T-cell (primary cell): ENCODE data around the gene ITGB3BP. TPM values are rescaled to one million over a fixed set of nuclear protein-coding genes. Genes with fewer than 3 reads are reported as not detected.

Experiments used
- ATAC-seq, 4 experiments: fragments of 200-7000 bp in 3 of 4; fragments of 150-1000 bp in 1 of 4; cut with Tn5 transposase; replicated peaks in 1 of 4; 1 replicate in 3 of 4; 2 replicates in 1 of 4; pipeline ENCODE4 v1.10.0; 2021; ENCODE audit warnings: moderate library complexity in 3 of 4, mild to moderate bottlenecking in 2 of 4, moderate number of reproducible peaks in 1 of 4
- CTCF ChIA-PET, 2 donors: fragments of 300-600 bp; sonication (Branson Sonifier 250); formaldehyde crosslinking; loops; one replicate each; lab custom pipeline; 2022; ENCODE audit warnings: antibody characterized with exemption in 2 of 2; lab: Charles Lee
- POLR2A ChIA-PET, 2 donors: fragments of 300-600 bp; sonication (Branson Sonifier 250); formaldehyde crosslinking; loops; one replicate each; lab custom pipeline; 2022; ENCODE audit warnings: antibody characterized with exemption in 2 of 2; lab: Charles Lee
- DNase-seq, 35 experiments: peaks; one replicate each; pipeline versions ENCODE4 v3.0.0 to v3.0.0-alpha.2; 2013 to 2023
- H3K27ac ChIP-seq: one replicate; pipeline ENCODE4 v1.5.1; 2013; ENCODE audit warnings: low read length
- H3K27me3 ChIP-seq, 2 experiments: replicated peaks in 1 of 2; 1 replicate in 1 of 2; 2 replicates in 1 of 2; pipeline versions ENCODE4 v1.6.1 to v1.7.0; 2013; ENCODE audit warnings: low read length in 1 of 2, mixed read lengths in 1 of 2; ENCODE audit not compliant: control insufficient read depth in 2 of 2, insufficient read depth in 2 of 2; ENCODE audit errors: extremely low read depth in 1 of 2
- H3K36me3 ChIP-seq, 2 donors: 1 replicate in 1 of 2; 2 replicates in 1 of 2; pipeline versions ENCODE4 v1.6.1 to v1.7.0; 2013; ENCODE audit warnings: low read length in 1 of 2; ENCODE audit not compliant: control insufficient read depth in 2 of 2, insufficient read depth in 1 of 2; ENCODE audit errors: extremely low read depth in 1 of 2
- H3K4me1 ChIP-seq, 2 experiments: 1 replicate in 1 of 2; 2 replicates in 1 of 2; pipeline versions ENCODE4 v1.6.1 to v1.7.0; 2013; ENCODE audit warnings: low read length in 2 of 2, mixed read lengths in 1 of 2; ENCODE audit not compliant: insufficient read depth in 2 of 2, control insufficient read depth in 1 of 2; ENCODE audit errors: extremely low read depth in 1 of 2
- H3K4me3 ChIP-seq, 2 donors: 1 replicate in 1 of 2; 2 replicates in 1 of 2; pipeline versions ENCODE4 v1.5.1 to v1.7.0; 2013; ENCODE audit warnings: mild to moderate bottlenecking in 2 of 2, low read length in 1 of 2, moderate library complexity in 1 of 2; ENCODE audit not compliant: control insufficient read depth in 1 of 2; ENCODE audit errors: extremely low read depth in 1 of 2
- H3K9me3 ChIP-seq: 2 replicates; pipeline ENCODE4 v1.7.0; 2013
- H3K27ac Mint-ChIP-seq, 2 donors: one replicate each; pipeline ENCODE4 v1.8.0; 2020 to 2021; ENCODE audit warnings: mild to moderate bottlenecking in 2 of 2, mixed read lengths in 2 of 2
- H3K27me3 Mint-ChIP-seq, 2 donors: one replicate each; pipeline ENCODE4 v1.8.0; 2021 to 2022; ENCODE audit warnings: mixed read lengths in 2 of 2
- H3K36me3 Mint-ChIP-seq: one replicate; pipeline ENCODE4 v1.8.0; 2021; ENCODE audit warnings: mixed read lengths
- H3K4me1 Mint-ChIP-seq, 3 donors: one replicate each; pipeline ENCODE4 v1.8.0; 2020 to 2022; ENCODE audit warnings: mixed read lengths in 3 of 3, mild to moderate bottlenecking in 1 of 3
- H3K4me3 Mint-ChIP-seq, 3 donors: one replicate each; pipeline ENCODE4 v1.8.0; 2020 to 2022; ENCODE audit warnings: mild to moderate bottlenecking in 3 of 3, mixed read lengths in 3 of 3, moderate library complexity in 3 of 3
- H3K9me3 Mint-ChIP-seq, 3 donors: one replicate each; pipeline ENCODE4 v1.8.0; 2020 to 2022; ENCODE audit warnings: mixed read lengths in 3 of 3
- WGBS: methylation state at CpG from one replicate; pipeline ENCODE4 v1.1.5; 2013; ENCODE audit warnings: missing lambda C conversion rate; ENCODE audit not compliant: insufficient coverage; 5-methylcytosine and 5-hydroxymethylcytosine counted together
- total RNA-seq, 35 experiments: library from RNA in 6 of 35; stranded (reverse) in 6 of 35; fragments of 120-200 nt in 1 of 35; gene quantifications; one replicate each; pipeline versions ENCODE4 v1.2.1 to v1.2.4 and lab custom pipeline; 2013 to 2026

ITGB3BP gene
- total RNA-seq, 5 donors from 2014 or later (not counting 1 experiment from before 2014, with no cell fraction given): 16.6 to 27.3 (median 22.5) TPM

GRCh38 chr1:63557365-63557987 is 34.5 kb upstream of the ITGB3BP start:
- no peak overlapping the region for H3K27ac Mint-ChIP-seq
- no peak overlapping the region for H3K27ac ChIP-seq
- no CpG with 5 or more reads among the region's 6 CpGs for WGBS
- H3K4me3 Mint-ChIP-seq: no peak overlapping the region
- DNase-seq: peak in 3 of 35 experiments; percentile 2 to 19 (median 5)
- H3K36me3 ChIP-seq: peaks cover 0 to 5% of the 10 kb centered on the region in 2 donors
- no peak for ATAC-seq
- H3K4me1 Mint-ChIP-seq: peaks cover 0 to 2% (median 1%) of the 10 kb centered on the region in 3 donors
- H3K4me3 ChIP-seq: no peak overlapping the region
- no peaks in the 10 kb centered on the region for H3K9me3 Mint-ChIP-seq
- peaks cover 23% of the 10 kb centered on the region for H3K36me3 Mint-ChIP-seq
- ChIA-PET POLR2A (no interaction called here), CTCF (interaction anchor here in 1 of 2 donors (0.6 to 0.7 kb wide), 6 partner anchors 19 to 1239 kb away, joined by 3 to 5 read pairs (median 4); no protein-coding TSS in a partner anchor)
- H3K27me3 Mint-ChIP-seq: no peaks in the 10 kb centered on the region
- no peaks in the 10 kb centered on the region for H3K9me3 ChIP-seq
- no peaks in the 10 kb centered on the region for H3K27me3 ChIP-seq
- no peaks in the 10 kb centered on the region for H3K4me1 ChIP-seq

DNA sequence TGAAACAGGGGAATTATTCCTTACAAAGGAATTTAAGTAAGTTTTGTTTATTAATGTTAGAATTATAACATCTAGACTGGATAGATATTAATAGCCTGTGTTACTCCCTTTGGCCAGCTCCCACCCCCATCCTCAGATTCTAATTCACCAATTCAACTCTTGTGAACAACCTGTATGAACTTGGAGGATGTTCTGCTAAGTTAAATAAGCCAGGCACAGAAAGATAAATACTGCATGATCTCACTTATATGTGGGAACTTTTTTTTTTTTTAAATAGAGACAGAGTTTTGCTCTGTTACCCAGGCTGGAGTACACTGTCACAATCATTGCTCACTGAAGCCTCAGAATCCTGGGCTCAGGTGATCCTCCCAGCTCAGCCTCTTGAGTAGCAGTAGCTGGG is 32.5 kb upstream of the ITGB3BP start:
- no peak overlapping the region for H3K4me3 ChIP-seq
- H3K4me3 Mint-ChIP-seq: no peak overlapping the region
- H3K9me3 Mint-ChIP-seq: no peaks in the 10 kb centered on the region
- no peaks in the 10 kb centered on the region for H3K4me1 ChIP-seq
- ChIA-PET CTCF (interaction anchor here in 1 of 2 donors (0.6 to 0.7 kb wide), 3 partner anchors 11 to 666 kb away, joined by 3 to 5 read pairs (median 4); no protein-coding TSS in a partner anchor), POLR2A (no interaction called here)
- DNase-seq (no peak), ATAC-seq (no peak)
- no peaks in the 10 kb centered on the region for H3K9me3 ChIP-seq
- H3K27ac ChIP-seq: no peak overlapping the region
- no peaks in the 10 kb centered on the region for H3K27me3 ChIP-seq
- H3K36me3 ChIP-seq: peaks cover 0 to 5% of the 10 kb centered on the region in 2 donors
- H3K4me1 Mint-ChIP-seq: peaks cover 0 to 2% (median 1%) of the 10 kb centered on the region in 3 donors
- peaks cover 18% of the 10 kb centered on the region for H3K36me3 Mint-ChIP-seq
- H3K27me3 Mint-ChIP-seq: no peaks in the 10 kb centered on the region
- H3K27ac Mint-ChIP-seq: no peak overlapping the region

DNA sequence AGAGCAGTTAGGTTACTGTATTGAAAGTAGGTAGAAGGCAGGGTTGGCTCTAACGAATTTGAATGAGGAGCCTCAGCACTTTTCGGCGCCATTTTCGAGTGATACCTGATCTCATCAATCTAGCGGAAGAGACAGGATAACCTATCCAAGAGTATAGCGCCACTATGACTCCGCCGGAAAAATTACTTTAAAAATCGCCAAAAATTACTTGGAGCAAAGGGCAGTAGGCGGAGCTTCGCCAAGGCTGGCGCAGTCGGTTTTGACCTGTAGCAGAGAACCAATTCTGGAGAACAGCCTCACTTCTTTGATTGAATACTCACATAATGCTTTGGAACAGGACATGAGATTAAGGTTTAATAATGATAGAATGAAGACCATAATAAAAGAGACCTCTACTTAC is 25.9 kb upstream of the ITGB3BP start:
- 95% methylated on average over 8 of the region's 13 CpGs for WGBS
- no peaks in the 10 kb centered on the region for H3K27me3 ChIP-seq
- peaks cover 30% of the 10 kb centered on the region for H3K36me3 Mint-ChIP-seq
- H3K4me3 ChIP-seq: no peak overlapping the region
- no peak for DNase-seq
- H3K4me1 ChIP-seq: no peaks in the 10 kb centered on the region
- ChIA-PET CTCF (no interaction called here), POLR2A (no interaction called here)
- H3K4me1 Mint-ChIP-seq: no peaks in the 10 kb centered on the region
- H3K36me3 ChIP-seq: peaks cover 0 to 5% of the 10 kb centered on the region in 2 donors
- H3K27ac Mint-ChIP-seq: no peak overlapping the region
- H3K27me3 Mint-ChIP-seq: no peaks in the 10 kb centered on the region
- no peaks in the 10 kb centered on the region for H3K9me3 Mint-ChIP-seq
- no peak overlapping the region for H3K4me3 Mint-ChIP-seq
- no peak overlapping the region for H3K27ac ChIP-seq
- no peak for ATAC-seq
- no peaks in the 10 kb centered on the region for H3K9me3 ChIP-seq

- no peaks in the 10 kb centered on the region for H3K27me3 ChIP-seq
- H3K4me3 ChIP-seq: no peak overlapping the region
- no peak overlapping the region for H3K4me3 Mint-ChIP-seq
- no peak for ATAC-seq
- H3K27me3 Mint-ChIP-seq: no peaks in the 10 kb centered on the region
- H3K36me3 Mint-ChIP-seq: peaks cover 30% of the 10 kb centered on the region
- no peaks in the 10 kb centered on the region for H3K4me1 Mint-ChIP-seq
- H3K36me3 ChIP-seq: peaks cover 0 to 5% of the 10 kb centered on the region in 2 donors
- CTCF ChIA-PET: no interaction called here
- no peak overlapping the region for H3K27ac Mint-ChIP-seq
- no peaks in the 10 kb centered on the region for H3K9me3 ChIP-seq
- no peak overlapping the region for H3K27ac ChIP-seq
- no CpG with 5 or more reads among the region's 2 CpGs for WGBS
- no peak for DNase-seq
- H3K9me3 Mint-ChIP-seq: no peaks in the 10 kb centered on the region
- POLR2A ChIA-PET: no interaction called here
- H3K4me1 ChIP-seq: no peaks in the 10 kb centered on the region
Measured at GRCh38 chr1:63548303-63548702, 25.3 kb upstream of the ITGB3BP start.

GRCh38 chr1:63547621-63548294 is 24.7 kb upstream of the ITGB3BP start:
- no peaks in the 10 kb centered on the region for H3K4me1 Mint-ChIP-seq
- ChIA-PET CTCF (no interaction called here), POLR2A (no interaction called here)
- Histone ChIP-seq H3K36me3 (peaks cover 0 to 5% of the 10 kb centered on the region in 2 donors), H3K4me3 (no peak overlapping the region), H3K27ac (no peak overlapping the region), H3K27me3 (no peaks in the 10 kb centered on the region), H3K9me3 (no peaks in the 10 kb centered on the region), H3K4me1 (no peaks in the 10 kb centered on the region)
- ATAC-seq (no peak), DNase-seq (no peak)
- H3K27ac Mint-ChIP-seq: no peak overlapping the region
- no peaks in the 10 kb centered on the region for H3K27me3 Mint-ChIP-seq
- H3K4me3 Mint-ChIP-seq: no peak overlapping the region
- WGBS: 100% methylated on average over 1 of the region's 2 CpGs
- H3K36me3 Mint-ChIP-seq: peaks cover 32% of the 10 kb centered on the region
- no peaks in the 10 kb centered on the region for H3K9me3 Mint-ChIP-seq

GRCh38 chr1:63545780-63546179 is 22.8 kb upstream of the ITGB3BP start:
- Mint-ChIP-seq H3K4me3 (no peak overlapping the region), H3K4me1 (no peaks in the 10 kb centered on the region), H3K9me3 (no peaks in the 10 kb centered on the region), H3K27me3 (no peaks in the 10 kb centered on the region), H3K27ac (no peak overlapping the region), H3K36me3 (peaks cover 33% of the 10 kb centered on the region)
- H3K4me3 ChIP-seq: no peak overlapping the region
- no peaks in the 10 kb centered on the region for H3K9me3 ChIP-seq
- H3K36me3 ChIP-seq: peaks cover 0 to 5% of the 10 kb centered on the region in 2 donors
- no peaks in the 10 kb centered on the region for H3K27me3 ChIP-seq
- DNase-seq (no peak), ATAC-seq (no peak)
- no peak overlapping the region for H3K27ac ChIP-seq
- H3K4me1 ChIP-seq: no peaks in the 10 kb centered on the region
- ChIA-PET POLR2A (no interaction called here), CTCF (interaction anchor here in 1 of 2 donors (0.6 kb wide), 1 partner anchor 1023 kb away, joined by 4 read pairs; no protein-coding TSS in a partner anchor)
